ENCODE data around the gene TBC1D3G.
"Not testable (repeated sequence)": the region's sequence is repeated elsewhere in the genome, so short reads cannot be mapped to it uniquely, and the experiment has no call there.

Gene TBC1D3G

DNA sequence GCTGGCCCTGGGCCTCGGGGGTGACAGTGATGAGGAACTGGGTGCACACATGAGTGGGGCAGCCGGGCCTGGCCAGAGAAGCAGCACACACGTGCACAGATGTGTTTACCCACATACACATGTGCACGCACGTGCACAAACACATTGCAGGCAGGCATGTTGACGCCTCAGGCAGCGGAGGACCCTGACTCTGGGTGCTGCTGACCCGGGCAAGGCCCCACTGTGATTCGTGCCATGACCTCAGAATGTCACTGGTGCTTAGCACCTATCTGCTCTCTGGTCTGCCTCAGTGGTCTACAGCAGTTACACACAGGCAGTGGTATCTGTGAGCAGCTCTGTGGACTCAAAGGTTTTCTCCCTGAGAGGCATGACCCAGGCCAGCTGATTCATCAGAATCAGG is at the start of gene TBC1D3G:
Gene TBC1D3G, plus strand, starts transcription at position 301 of the 400 bp plus-strand sequence. CDS start 1,528 bp downstream, outside the sequence.
- not testable (repeated sequence) for H3K4me3 ChIP-seq (ENCODE audit: low read length in 2 of 2); H3K36me3 ChIP-seq (ENCODE audit: control insufficient read depth in 2 of 2, insufficient read depth in 2 of 2, low read length in 2 of 2); H3K9me3 ChIP-seq (ENCODE audit: control insufficient read depth in 2 of 2, low read length in 2 of 2); H3K27me3 ChIP-seq (ENCODE audit: control insufficient read depth in 2 of 2, insufficient read depth in 2 of 2, low read length in 2 of 2); H3K27ac ChIP-seq (ENCODE audit: low read depth in 2 of 2, low read length in 2 of 2); H3K4me1 ChIP-seq (ENCODE audit: control insufficient read depth in 2 of 2, insufficient read depth in 2 of 2, low read length in 2 of 2); H3K9ac ChIP-seq (ENCODE audit: low read depth in 1 of 2, low read length in 2 of 2)

GRCh38 chr17:36283256-36283655 is 40.4 kb upstream of the TBC1D3G start:
- not testable (repeated sequence) for H3K36me3 ChIP-seq (ENCODE audit: control insufficient read depth in 2 of 2, insufficient read depth in 2 of 2, low read length in 2 of 2); H3K4me3 ChIP-seq (ENCODE audit: low read length in 2 of 2); H3K4me1 ChIP-seq (ENCODE audit: control insufficient read depth in 2 of 2, insufficient read depth in 2 of 2, low read length in 2 of 2); H3K27ac ChIP-seq (ENCODE audit: low read depth in 2 of 2, low read length in 2 of 2); H3K27me3 ChIP-seq (ENCODE audit: control insufficient read depth in 2 of 2, insufficient read depth in 2 of 2, low read length in 2 of 2); H3K9ac ChIP-seq (ENCODE audit: low read depth in 1 of 2, low read length in 2 of 2); H3K9me3 ChIP-seq (ENCODE audit: control insufficient read depth in 2 of 2, low read length in 2 of 2)

- H3K36me3 ChIP-seq (ENCODE audit: control insufficient read depth in 2 of 2, insufficient read depth in 2 of 2, low read length in 2 of 2); H3K9ac ChIP-seq (ENCODE audit: low read depth in 1 of 2, low read length in 2 of 2): not testable (repeated sequence)
These were observed 39.5 kb upstream of the TBC1D3G start for GRCh38 chr17:36284219-36284618.

DNA sequence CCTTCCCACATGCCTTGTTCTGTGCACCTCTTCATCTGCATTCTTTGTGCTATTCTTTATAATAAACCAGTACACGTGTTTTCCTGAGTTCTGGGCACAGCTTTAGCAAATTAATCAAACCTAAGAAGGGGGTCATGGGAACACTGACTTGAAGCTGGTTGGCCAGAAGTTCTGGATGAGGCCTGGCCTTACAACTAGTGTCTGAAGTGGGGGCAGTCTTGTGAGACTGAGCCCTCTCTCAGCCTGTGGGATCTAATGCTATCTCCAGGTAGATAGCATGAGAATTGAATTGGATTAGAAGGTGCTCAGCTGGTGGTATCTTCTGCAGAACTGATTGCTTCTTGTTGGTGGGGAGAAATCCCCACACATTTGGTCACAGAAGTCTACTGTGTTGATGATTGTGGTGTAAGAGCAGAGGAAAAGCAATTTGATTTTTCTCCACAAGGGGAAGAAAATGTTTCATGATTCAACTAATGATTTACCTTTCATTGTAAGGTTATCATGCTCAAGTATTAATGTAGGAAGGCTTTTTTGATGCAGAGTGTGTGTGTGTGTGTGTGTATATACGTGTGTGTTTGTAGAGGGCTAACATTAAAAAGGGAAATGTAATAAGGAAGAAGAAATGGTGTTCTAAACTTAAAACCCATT is 33.6 kb upstream of the TBC1D3G start:
- H3K9ac ChIP-seq (ENCODE audit: low read depth in 1 of 2, low read length in 2 of 2); H3K27ac ChIP-seq (ENCODE audit: low read depth in 2 of 2, low read length in 2 of 2); H3K27me3 ChIP-seq (ENCODE audit: control insufficient read depth in 2 of 2, insufficient read depth in 2 of 2, low read length in 2 of 2); H3K4me1 ChIP-seq (ENCODE audit: control insufficient read depth in 2 of 2, insufficient read depth in 2 of 2, low read length in 2 of 2); H3K4me3 ChIP-seq (ENCODE audit: low read length in 2 of 2); H3K9me3 ChIP-seq (ENCODE audit: control insufficient read depth in 2 of 2, low read length in 2 of 2); H3K36me3 ChIP-seq (ENCODE audit: control insufficient read depth in 2 of 2, insufficient read depth in 2 of 2, low read length in 2 of 2): not testable (repeated sequence)

More at GRCh38 chr17:36284219-36284618, 39.5 kb upstream of the TBC1D3G start:
- H3K9me3 ChIP-seq (ENCODE audit: control insufficient read depth in 2 of 2, low read length in 2 of 2); H3K4me1 ChIP-seq (ENCODE audit: control insufficient read depth in 2 of 2, insufficient read depth in 2 of 2, low read length in 2 of 2); H3K4me3 ChIP-seq (ENCODE audit: low read length in 2 of 2); H3K27ac ChIP-seq (ENCODE audit: low read depth in 2 of 2, low read length in 2 of 2); H3K27me3 ChIP-seq (ENCODE audit: control insufficient read depth in 2 of 2, insufficient read depth in 2 of 2, low read length in 2 of 2): not testable (repeated sequence)

DNA sequence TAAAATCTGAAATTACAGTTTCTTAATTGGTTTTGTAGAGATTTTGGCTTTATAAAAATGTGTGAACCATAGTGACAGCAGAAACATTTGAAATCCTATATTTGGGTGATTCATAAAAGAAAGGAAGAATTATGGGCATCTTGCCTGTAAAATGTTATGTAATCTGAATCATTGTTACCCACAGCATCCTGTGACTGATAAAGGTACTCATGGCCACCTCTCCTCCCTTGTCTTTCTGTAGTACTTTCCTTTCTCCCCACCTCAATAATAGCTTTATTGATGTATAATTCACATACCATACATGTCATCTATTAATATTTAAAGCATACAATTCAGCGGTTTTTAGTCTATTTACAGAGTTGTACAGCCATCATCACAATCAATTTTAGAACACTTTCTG is 28.5 kb upstream of the TBC1D3G start:
- not testable (repeated sequence) for H3K36me3 ChIP-seq (ENCODE audit: control insufficient read depth in 2 of 2, insufficient read depth in 2 of 2, low read length in 2 of 2); H3K27ac ChIP-seq (ENCODE audit: low read depth in 2 of 2, low read length in 2 of 2); H3K27me3 ChIP-seq (ENCODE audit: control insufficient read depth in 2 of 2, insufficient read depth in 2 of 2, low read length in 2 of 2); H3K4me1 ChIP-seq (ENCODE audit: control insufficient read depth in 2 of 2, insufficient read depth in 2 of 2, low read length in 2 of 2); H3K9me3 ChIP-seq (ENCODE audit: control insufficient read depth in 2 of 2, low read length in 2 of 2); H3K9ac ChIP-seq (ENCODE audit: low read depth in 1 of 2, low read length in 2 of 2); H3K4me3 ChIP-seq (ENCODE audit: low read length in 2 of 2)

GRCh38 chr17:36315736-36316135 is 7.9 kb upstream of the TBC1D3G start:
- not testable (repeated sequence) for H3K27ac ChIP-seq (ENCODE audit: low read depth in 2 of 2, low read length in 2 of 2); H3K9ac ChIP-seq (ENCODE audit: low read depth in 1 of 2, low read length in 2 of 2); H3K36me3 ChIP-seq (ENCODE audit: control insufficient read depth in 2 of 2, insufficient read depth in 2 of 2, low read length in 2 of 2); H3K4me3 ChIP-seq (ENCODE audit: low read length in 2 of 2); H3K27me3 ChIP-seq (ENCODE audit: control insufficient read depth in 2 of 2, insufficient read depth in 2 of 2, low read length in 2 of 2); H3K4me1 ChIP-seq (ENCODE audit: control insufficient read depth in 2 of 2, insufficient read depth in 2 of 2, low read length in 2 of 2); H3K9me3 ChIP-seq (ENCODE audit: control insufficient read depth in 2 of 2, low read length in 2 of 2)

GRCh38 chr17:36362496-36362895 is 38.8 kb downstream of the TBC1D3G start:
- H3K9ac ChIP-seq (ENCODE audit: low read depth in 1 of 2, low read length in 2 of 2); H3K4me3 ChIP-seq (ENCODE audit: low read length in 2 of 2); H3K4me1 ChIP-seq (ENCODE audit: control insufficient read depth in 2 of 2, insufficient read depth in 2 of 2, low read length in 2 of 2): not testable (repeated sequence)

GRCh38 chr17:36375938-36376337 is 52.3 kb downstream of the TBC1D3G start:
- H3K27me3 ChIP-seq (ENCODE audit: control insufficient read depth in 2 of 2, insufficient read depth in 2 of 2, low read length in 2 of 2); H3K36me3 ChIP-seq (ENCODE audit: control insufficient read depth in 2 of 2, insufficient read depth in 2 of 2, low read length in 2 of 2); H3K27ac ChIP-seq (ENCODE audit: low read depth in 2 of 2, low read length in 2 of 2); H3K4me1 ChIP-seq (ENCODE audit: control insufficient read depth in 2 of 2, insufficient read depth in 2 of 2, low read length in 2 of 2); H3K9ac ChIP-seq (ENCODE audit: low read depth in 1 of 2, low read length in 2 of 2); H3K9me3 ChIP-seq (ENCODE audit: control insufficient read depth in 2 of 2, low read length in 2 of 2); H3K4me3 ChIP-seq (ENCODE audit: low read length in 2 of 2): not testable (repeated sequence)

More at GRCh38 chr17:36362496-36362895, 38.8 kb downstream of the TBC1D3G start:
- H3K36me3 ChIP-seq (ENCODE audit: control insufficient read depth in 2 of 2, insufficient read depth in 2 of 2, low read length in 2 of 2); H3K27ac ChIP-seq (ENCODE audit: low read depth in 2 of 2, low read length in 2 of 2); H3K27me3 ChIP-seq (ENCODE audit: control insufficient read depth in 2 of 2, insufficient read depth in 2 of 2, low read length in 2 of 2); H3K9me3 ChIP-seq (ENCODE audit: control insufficient read depth in 2 of 2, low read length in 2 of 2): not testable (repeated sequence)

All from mucosa of rectum (tissue), 2 donors.